ENCODE measurements around the gene PTPRD. TPM values are rescaled to one million over a fixed set of nuclear protein-coding genes. Genes with fewer than 3 reads are reported as not detected.

PTPRD gene
- total RNA-seq, 4 donors from 2014 or later, result 0.78 to 11.7 (median 1.6) TPM

DNA sequence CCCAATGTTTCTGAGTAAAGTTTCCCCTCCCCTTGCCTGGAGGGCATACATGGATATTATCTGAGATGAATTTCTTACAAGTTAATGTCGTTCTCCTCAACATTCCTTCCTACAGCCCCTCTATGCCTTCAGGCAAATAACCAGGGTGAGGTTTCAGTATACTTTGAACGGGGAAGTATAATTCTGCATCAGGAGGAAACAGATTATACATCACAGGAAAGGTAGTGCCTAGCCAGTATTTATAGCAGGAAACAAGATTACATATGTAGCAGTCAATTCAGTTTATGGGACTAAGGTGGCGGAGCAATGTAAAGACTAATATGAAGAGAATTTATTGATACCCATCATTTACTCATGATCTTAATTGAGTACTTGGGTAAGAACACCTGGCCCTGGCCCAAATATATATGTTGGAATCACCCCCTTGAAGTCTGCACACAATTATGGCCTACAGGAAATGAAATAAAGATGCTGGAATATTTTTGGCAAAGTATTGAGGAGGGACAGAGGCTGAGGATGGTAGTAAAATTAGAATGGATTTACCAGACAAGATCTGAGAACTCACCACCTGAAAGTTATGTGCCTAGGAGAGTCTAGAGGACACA lies 661.1 kb downstream of the PTPRD start:
- intact Hi-C loops (cut with DNase I; ENCODE audit: low total_unique reads), result no loop called here

DNA sequence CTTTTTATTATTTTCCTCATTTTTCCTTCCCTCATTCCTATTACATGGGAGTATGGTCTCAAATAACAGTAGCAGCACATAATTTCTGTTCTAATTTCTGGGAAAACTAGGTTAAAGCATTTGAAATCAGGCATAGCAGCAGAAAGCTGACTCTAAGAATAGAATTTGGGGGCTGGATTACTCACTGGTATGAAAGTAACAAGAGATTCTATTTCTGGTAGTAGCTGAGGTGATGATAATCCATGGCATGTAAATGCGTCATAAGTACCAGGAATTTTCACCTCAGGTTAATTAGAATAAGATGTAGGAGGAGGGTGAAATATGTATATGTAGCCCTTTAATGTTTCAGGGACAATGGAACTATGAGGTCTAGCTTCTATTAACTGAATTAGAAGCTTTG lies 662.0 kb downstream of the PTPRD start:
- TF ChIP-seq, protein P1, sequence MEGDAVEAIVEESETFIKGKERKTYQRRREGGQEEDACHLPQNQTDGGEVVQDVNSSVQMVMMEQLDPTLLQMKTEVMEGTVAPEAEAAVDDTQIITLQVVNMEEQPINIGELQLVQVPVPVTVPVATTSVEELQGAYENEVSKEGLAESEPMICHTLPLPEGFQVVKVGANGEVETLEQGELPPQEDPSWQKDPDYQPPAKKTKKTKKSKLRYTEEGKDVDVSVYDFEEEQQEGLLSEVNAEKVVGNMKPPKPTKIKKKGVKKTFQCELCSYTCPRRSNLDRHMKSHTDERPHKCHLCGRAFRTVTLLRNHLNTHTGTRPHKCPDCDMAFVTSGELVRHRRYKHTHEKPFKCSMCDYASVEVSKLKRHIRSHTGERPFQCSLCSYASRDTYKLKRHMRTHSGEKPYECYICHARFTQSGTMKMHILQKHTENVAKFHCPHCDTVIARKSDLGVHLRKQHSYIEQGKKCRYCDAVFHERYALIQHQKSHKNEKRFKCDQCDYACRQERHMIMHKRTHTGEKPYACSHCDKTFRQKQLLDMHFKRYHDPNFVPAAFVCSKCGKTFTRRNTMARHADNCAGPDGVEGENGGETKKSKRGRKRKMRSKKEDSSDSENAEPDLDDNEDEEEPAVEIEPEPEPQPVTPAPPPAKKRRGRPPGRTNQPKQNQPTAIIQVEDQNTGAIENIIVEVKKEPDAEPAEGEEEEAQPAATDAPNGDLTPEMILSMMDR (IDR thresholded peaks at IDR 0.05 in 4 of 5, conservative IDR thresholded peaks at IDR 0.05 in 1 of 5), result no peak
- TF ChIP-seq POLR2A (IDR thresholded peaks at IDR 0.05), result no peak
- in situ Hi-C loops (cut with MboI; ENCODE audit: low sequenced_read_pairs in 4 of 4), result no loop called here
- intact Hi-C loops (cut with DNase I; ENCODE audit: low total_unique reads), result no loop called here
- ATAC-seq, result no peak
- no peaks in the 10 kb centered on the region for H3K27me3 ChIP-seq
- no peaks in the 10 kb centered on the region for H3K36me3 ChIP-seq
- no peaks in the 10 kb centered on the region for H3K9me3 ChIP-seq
- no peak for DNase-seq
- H3K4me3 ChIP-seq, result no peak overlapping the region
- no peaks in the 10 kb centered on the region for H3K4me1 ChIP-seq
- no peak overlapping the region for H3K27ac ChIP-seq

More for the DNA sequence above, 661.1 kb downstream of the PTPRD start:
- Histone ChIP-seq H3K36me3 (no peaks in the 10 kb centered on the region), H3K4me3 (no peak overlapping the region), H3K27me3 (no peaks in the 10 kb centered on the region), H3K4me1 (no peaks in the 10 kb centered on the region), H3K27ac (no peak overlapping the region), H3K9me3 (no peaks in the 10 kb centered on the region)
- no peak for TF ChIP-seq POLR2A (IDR thresholded peaks at IDR 0.05)
- TF ChIP-seq, protein P1 (IDR thresholded peaks at IDR 0.05 in 4 of 5, conservative IDR thresholded peaks at IDR 0.05 in 1 of 5), result no peak
- ATAC-seq (no peak), DNase-seq (no peak)
- in situ Hi-C loops (cut with MboI; ENCODE audit: low sequenced_read_pairs in 4 of 4), result no loop called here

DNA sequence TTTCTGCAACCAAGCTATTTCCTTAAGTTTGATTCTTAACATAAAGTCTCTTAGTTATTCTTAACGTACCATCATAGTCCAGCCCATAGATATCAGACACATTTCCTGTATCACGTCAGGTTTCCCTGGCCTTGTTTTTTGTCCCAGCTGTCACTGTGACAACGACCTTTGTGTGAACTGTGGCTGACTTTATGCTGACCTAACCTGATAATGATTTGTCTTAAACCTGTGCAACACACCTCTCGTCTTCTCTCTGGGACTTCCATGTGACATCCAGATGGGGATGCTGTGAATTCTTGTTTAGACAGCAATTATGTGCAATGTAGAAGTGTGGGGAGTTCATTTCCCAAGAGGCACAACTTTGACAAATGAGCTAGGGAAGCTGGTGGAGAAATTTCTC lies 662.8 kb downstream of the PTPRD start:
- in situ Hi-C loops (cut with MboI; ENCODE audit: low sequenced_read_pairs in 4 of 4), result no loop called here
- ATAC-seq, result no peak
- intact Hi-C loops (cut with DNase I; ENCODE audit: low total_unique reads), result no loop called here

DNA sequence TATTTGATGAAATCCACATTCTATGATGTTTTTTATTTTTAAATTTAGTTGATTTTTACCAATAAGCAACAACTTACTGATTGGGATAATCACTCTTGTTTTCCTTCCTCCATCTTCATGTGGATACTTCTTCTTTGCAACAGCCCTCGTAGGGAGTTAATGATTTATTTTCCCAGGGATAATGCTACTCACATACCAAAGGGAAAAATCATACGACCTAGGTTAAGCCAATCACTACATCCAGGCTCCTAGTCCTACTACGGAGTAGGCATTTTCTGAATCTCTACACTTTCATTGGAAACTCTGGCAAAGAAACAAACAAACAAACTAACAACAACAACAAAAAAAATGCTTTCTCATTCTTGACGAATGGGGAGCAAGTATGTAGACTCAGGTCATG lies 663.4 kb downstream of the PTPRD start:
- no peak for DNase-seq
- TF ChIP-seq, protein P1 (IDR thresholded peaks at IDR 0.05 in 4 of 5, conservative IDR thresholded peaks at IDR 0.05 in 1 of 5), result no peak
- TF ChIP-seq POLR2A (IDR thresholded peaks at IDR 0.05), result no peak
- ATAC-seq, result no peak
- no peaks in the 10 kb centered on the region for H3K9me3 ChIP-seq
- no peaks in the 10 kb centered on the region for H3K27me3 ChIP-seq
- no peak overlapping the region for H3K27ac ChIP-seq
- intact Hi-C loops (cut with DNase I; ENCODE audit: low total_unique reads), result no loop called here
- no peaks in the 10 kb centered on the region for H3K4me1 ChIP-seq
- no peaks in the 10 kb centered on the region for H3K36me3 ChIP-seq
- H3K4me3 ChIP-seq, result no peak overlapping the region
- in situ Hi-C loops (cut with MboI; ENCODE audit: low sequenced_read_pairs in 4 of 4), result no loop called here

More for the DNA sequence above, 662.8 kb downstream of the PTPRD start:
- Histone ChIP-seq H3K27ac (no peak overlapping the region), H3K4me1 (no peaks in the 10 kb centered on the region), H3K27me3 (no peaks in the 10 kb centered on the region), H3K9me3 (no peaks in the 10 kb centered on the region), H3K36me3 (no peaks in the 10 kb centered on the region), H3K4me3 (no peak overlapping the region)
- TF ChIP-seq, protein P1 (IDR thresholded peaks at IDR 0.05 in 4 of 5, conservative IDR thresholded peaks at IDR 0.05 in 1 of 5), result no peak
- no peak for TF ChIP-seq POLR2A (IDR thresholded peaks at IDR 0.05)
- DNase-seq, result no peak

DNA sequence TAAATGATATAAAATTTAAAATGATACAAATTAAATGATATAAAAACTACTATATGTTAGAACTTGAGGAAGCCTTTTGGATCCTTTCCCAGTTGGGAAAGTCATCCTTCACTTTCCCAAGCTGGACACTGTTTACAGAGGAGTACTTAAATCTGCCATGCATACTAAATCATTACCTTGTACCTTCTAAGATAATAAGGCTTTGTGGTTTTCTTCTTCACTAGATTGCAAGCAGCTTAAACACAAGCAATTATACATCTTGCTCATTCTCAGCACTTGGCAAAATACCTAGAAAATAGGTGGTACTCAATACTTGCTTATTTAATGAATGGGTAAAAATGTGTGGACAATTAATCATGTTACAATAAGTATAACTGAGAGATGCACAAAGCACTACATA lies 666.8 kb downstream of the PTPRD start:
- ATAC-seq (no peak), DNase-seq (no peak)
- Histone ChIP-seq H3K36me3 (no peaks in the 10 kb centered on the region), H3K4me1 (no peaks in the 10 kb centered on the region), H3K9me3 (no peaks in the 10 kb centered on the region), H3K4me3 (no peak overlapping the region), H3K27me3 (no peaks in the 10 kb centered on the region), H3K27ac (no peak overlapping the region)
- intact Hi-C loops (cut with DNase I; ENCODE audit: low total_unique reads), result no loop called here
- in situ Hi-C loops (cut with MboI; ENCODE audit: low sequenced_read_pairs in 4 of 4), result no loop called here
- TF ChIP-seq POLR2A (IDR thresholded peaks at IDR 0.05), result no peak
- TF ChIP-seq, protein P1 (IDR thresholded peaks at IDR 0.05 in 4 of 5, conservative IDR thresholded peaks at IDR 0.05 in 1 of 5), result no peak
